Thyroid gland (tissue), 4 donors: ENCODE data around the gene PALLD.

ENCODE experiments used
- CTCF ChIP-seq, 6 experiments: fragments of 200-600 bp in 3 of 6; fragments of 450-650 bp in 3 of 6; sonication (generic) in 3 of 6; IDR thresholded peaks; one replicate each; pipeline ENCODE4 v1.5.1; 2016 to 2019; ENCODE audit warnings: antibody characterized with exemption in 6 of 6, mild to moderate bottlenecking in 2 of 6, inconsistent platforms in 1 of 6, moderate library complexity in 1 of 6
- POLR2A ChIP-seq, 2 donors: fragments of 450-650 bp; IDR thresholded peaks; one replicate each; pipeline ENCODE4 v1.6.1; 2017; ENCODE audit warnings: antibody characterized with exemption in 2 of 2, mild to moderate bottlenecking in 2 of 2, moderate library complexity in 1 of 2

GRCh38 chr4:168758351-168758876 is 261.6 kb downstream of the PALLD start:
- TF ChIP-seq CTCF (IDR thresholded peaks at IDR 0.05): no peak
- no peak for TF ChIP-seq POLR2A (IDR thresholded peaks at IDR 0.05)
